Ovary (tissue), 3 donors: ENCODE results near the gene VPREB1.

ENCODE experiments used
- CTCF ChIP-seq, 3 donors: fragments of 450-650 bp in 2 of 3; fragments of 200-600 bp in 1 of 3; IDR thresholded peaks; one replicate each; pipeline versions ENCODE4 v1.5.1 to v1.8.0; 2016 to 2022; ENCODE audit warnings: antibody characterized with exemption in 3 of 3, mild to moderate bottlenecking in 1 of 3
- POLR2A ChIP-seq: fragments of 450-650 bp; IDR thresholded peaks from one replicate; pipeline ENCODE4 v1.6.1; 2017; ENCODE audit warnings: antibody characterized with exemption, mild to moderate bottlenecking, moderate library complexity
- donor health status: DM: no; HTN: no; CAD: no.

GRCh38 chr22:22207845-22208564 lies 36.6 kb upstream of the VPREB1 start:
- no peak for TF ChIP-seq CTCF (IDR thresholded peaks at IDR 0.05)
- no peak for TF ChIP-seq POLR2A
